MM.1S (cell line): ENCODE measurements around the gene EOMES.

Source experiments
- EZH2 ChIP-seq: fragments of 300-600 bp; sonication (generic); optimal IDR thresholded peaks from 2 replicates; pipeline ENCODE3; 2017; ENCODE audit warnings: low read depth, mild to moderate bottlenecking, antibody characterized with exemption, low read length, mixed read lengths
- EZH2phosphoT487 ChIP-seq: fragments of 300-600 bp; sonication (generic); IDR thresholded peaks from 2 replicates; pipeline ENCODE4 v1.6.1; 2018; ENCODE audit warnings: antibody characterized with exemption, low read length
- TF ChIP-seq, protein P1 (sequence below): fragments of 300-600 bp; sonication (generic); IDR thresholded peaks from 2 replicates; pipeline ENCODE4 v1.5.1; 2016; ENCODE audit warnings: antibody characterized with exemption, low read length, mixed read lengths

DNA sequence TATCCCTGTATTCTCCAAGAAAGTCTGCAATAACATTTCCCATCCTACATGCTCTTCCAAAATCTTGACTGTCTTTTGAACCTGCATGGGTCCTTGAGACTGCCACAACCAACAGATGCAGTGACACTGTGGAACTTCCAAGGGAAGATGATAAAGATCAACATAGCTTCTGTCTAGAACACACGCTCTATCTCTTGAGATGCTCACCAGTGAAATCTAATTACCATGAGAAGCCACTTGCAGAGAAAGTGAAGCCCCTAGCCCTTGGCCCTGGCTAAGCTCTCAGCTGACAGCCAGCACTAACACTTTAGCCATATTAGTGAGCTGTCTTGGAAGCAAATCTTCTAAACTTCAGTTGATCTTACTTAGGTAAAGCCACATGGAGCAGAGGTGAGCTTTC lies 36.6 kb downstream of the EOMES start:
- TF ChIP-seq, protein P1, sequence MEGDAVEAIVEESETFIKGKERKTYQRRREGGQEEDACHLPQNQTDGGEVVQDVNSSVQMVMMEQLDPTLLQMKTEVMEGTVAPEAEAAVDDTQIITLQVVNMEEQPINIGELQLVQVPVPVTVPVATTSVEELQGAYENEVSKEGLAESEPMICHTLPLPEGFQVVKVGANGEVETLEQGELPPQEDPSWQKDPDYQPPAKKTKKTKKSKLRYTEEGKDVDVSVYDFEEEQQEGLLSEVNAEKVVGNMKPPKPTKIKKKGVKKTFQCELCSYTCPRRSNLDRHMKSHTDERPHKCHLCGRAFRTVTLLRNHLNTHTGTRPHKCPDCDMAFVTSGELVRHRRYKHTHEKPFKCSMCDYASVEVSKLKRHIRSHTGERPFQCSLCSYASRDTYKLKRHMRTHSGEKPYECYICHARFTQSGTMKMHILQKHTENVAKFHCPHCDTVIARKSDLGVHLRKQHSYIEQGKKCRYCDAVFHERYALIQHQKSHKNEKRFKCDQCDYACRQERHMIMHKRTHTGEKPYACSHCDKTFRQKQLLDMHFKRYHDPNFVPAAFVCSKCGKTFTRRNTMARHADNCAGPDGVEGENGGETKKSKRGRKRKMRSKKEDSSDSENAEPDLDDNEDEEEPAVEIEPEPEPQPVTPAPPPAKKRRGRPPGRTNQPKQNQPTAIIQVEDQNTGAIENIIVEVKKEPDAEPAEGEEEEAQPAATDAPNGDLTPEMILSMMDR: no peak
- TF ChIP-seq EZH2: no peak
- no peak for TF ChIP-seq EZH2phosphoT487
